ENCODE measurements around the gene ZNF580. TPM values are rescaled to one million over a fixed set of nuclear protein-coding genes. Genes with fewer than 3 reads are reported as not detected.

The ZNF580 gene
- total and polyA plus RNA-seq, 10 of the 15 experiments (the other 5 are each of a cell fraction or from before 2014, with no cell fraction given), result 2.3 to 31.8 (median 10.0) TPM

- no peak for TF ChIP-seq E2F8 (IDR thresholded peaks at IDR 0.05; ENCODE audit: low read depth, partially characterized antibody)
- TF ChIP-seq POLR2A (IDR thresholded peaks at IDR 0.05; ENCODE audit: low read depth, low read length), result no peak
- TF ChIP-seq SIX5 (IDR thresholded peaks at IDR 0.05; ENCODE audit: low read depth, low read length, severe bottlenecking), result no peak
- no peak for TF ChIP-seq ZBTB4 (CRISPR knock-in tag; IDR thresholded peaks at IDR 0.05)
- TF ChIP-seq MLLT1 (IDR thresholded peaks at IDR 0.05), result 0 out of 2 replicates have a peak, but pooled peaks have one; percentile 28
- no peak for TF ChIP-seq ASH2L (IDR thresholded peaks at IDR 0.05; ENCODE audit: borderline replicate concordance, low read depth)
- peak; percentile 56; the same call in 1 of the 2 replicates for TF ChIP-seq NBN (IDR thresholded peaks at IDR 0.05)
- 0 out of 2 replicates have a peak, but pooled peaks have one; percentile 17 for TF ChIP-seq YY1 (IDR thresholded peaks at IDR 0.05; ENCODE audit: low read depth, low read length)
- no peak for TF ChIP-seq REST (IDR thresholded peaks at IDR 0.05; ENCODE audit: low read depth, low read length)
- no peak for TF ChIP-seq MAX (IDR thresholded peaks at IDR 0.05; ENCODE audit: low read depth, low read length)
- TF ChIP-seq FOXK2 (IDR thresholded peaks at IDR 0.05), result no peak
- no peak for TF ChIP-seq ZBED1 (IDR thresholded peaks at IDR 0.05; ENCODE audit: borderline replicate concordance)
- TF ChIP-seq SMAD5 (IDR thresholded peaks at IDR 0.05; ENCODE audit: low read depth), result 0 out of 2 replicates have a peak, but pooled peaks have one; percentile 37
- no peak for TF ChIP-seq FOS (IDR thresholded peaks at IDR 0.05; ENCODE audit: borderline replicate concordance, extremely low read depth, insufficient read length)
- TF ChIP-seq ZZZ3 (IDR thresholded peaks at IDR 0.05; ENCODE audit: control insufficient read depth, insufficient read length, low read depth), result no peak
- no peak for TF ChIP-seq IRF3 (IDR thresholded peaks at IDR 0.05)
Observed at GRCh38 chr19:55641426-55642152, 787 bp downstream of the ZNF580 start (continued).
